ENCODE results near the gene APLP2. TPM values are rescaled to one million over a fixed set of nuclear protein-coding genes. Genes with fewer than 3 reads are reported as not detected.
A peak's percentile ranks its signal among the peaks of the same experiment; 100 is the strongest.

APLP2 gene
- total RNA-seq, 1 donor, result 724 TPM

DNA sequence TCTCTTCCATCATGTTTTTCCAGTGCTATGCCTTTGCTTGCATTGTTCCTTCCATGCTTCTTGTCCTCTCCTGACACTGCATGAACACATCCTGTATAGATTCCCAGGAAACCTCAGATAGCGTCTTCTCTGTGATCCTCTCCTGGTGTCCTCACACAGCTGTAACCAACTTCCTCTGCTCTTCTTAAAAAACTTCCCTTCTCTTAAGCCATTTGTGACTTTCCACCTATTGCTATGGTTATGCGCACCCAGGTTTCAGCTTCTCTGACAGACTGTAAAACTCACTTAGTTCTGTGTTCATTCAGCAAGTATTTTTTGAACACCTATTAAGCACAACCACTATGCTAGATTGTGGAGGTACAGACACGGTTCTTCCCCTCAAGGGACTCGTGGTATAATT, 5.1 kb upstream of the APLP2 start:
- H3K4me3 ChIP-seq (ENCODE audit: low read depth, low read length), result no peak overlapping the region
- DNase-seq (ENCODE audit: low read depth), result no peak
- TF ChIP-seq, protein P1, sequence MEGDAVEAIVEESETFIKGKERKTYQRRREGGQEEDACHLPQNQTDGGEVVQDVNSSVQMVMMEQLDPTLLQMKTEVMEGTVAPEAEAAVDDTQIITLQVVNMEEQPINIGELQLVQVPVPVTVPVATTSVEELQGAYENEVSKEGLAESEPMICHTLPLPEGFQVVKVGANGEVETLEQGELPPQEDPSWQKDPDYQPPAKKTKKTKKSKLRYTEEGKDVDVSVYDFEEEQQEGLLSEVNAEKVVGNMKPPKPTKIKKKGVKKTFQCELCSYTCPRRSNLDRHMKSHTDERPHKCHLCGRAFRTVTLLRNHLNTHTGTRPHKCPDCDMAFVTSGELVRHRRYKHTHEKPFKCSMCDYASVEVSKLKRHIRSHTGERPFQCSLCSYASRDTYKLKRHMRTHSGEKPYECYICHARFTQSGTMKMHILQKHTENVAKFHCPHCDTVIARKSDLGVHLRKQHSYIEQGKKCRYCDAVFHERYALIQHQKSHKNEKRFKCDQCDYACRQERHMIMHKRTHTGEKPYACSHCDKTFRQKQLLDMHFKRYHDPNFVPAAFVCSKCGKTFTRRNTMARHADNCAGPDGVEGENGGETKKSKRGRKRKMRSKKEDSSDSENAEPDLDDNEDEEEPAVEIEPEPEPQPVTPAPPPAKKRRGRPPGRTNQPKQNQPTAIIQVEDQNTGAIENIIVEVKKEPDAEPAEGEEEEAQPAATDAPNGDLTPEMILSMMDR (IDR thresholded peaks at IDR 0.05; ENCODE audit: insufficient read depth, low read length), result no peak

DNA sequence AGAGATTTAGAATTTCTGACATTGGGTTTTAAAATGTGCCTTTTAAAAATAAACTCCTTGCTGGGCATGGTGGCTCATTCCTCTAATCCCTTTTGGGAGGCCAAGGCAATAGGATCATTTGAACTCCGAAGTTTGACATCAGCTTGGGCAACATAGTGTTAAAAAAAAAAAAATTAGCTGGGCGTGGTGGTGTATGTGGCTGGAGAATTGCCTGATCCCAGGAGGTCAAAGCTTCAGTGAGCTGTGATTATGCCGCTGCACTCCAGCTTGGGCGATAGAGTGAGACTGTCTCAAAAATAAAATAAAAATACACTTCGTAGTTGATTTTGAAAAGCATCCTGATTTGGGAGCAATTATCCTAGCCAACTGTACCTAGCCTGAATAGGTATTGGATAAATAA, 3.4 kb upstream of the APLP2 start:
- DNase-seq (ENCODE audit: low read depth), result no peak
- no peak overlapping the region for H3K4me3 ChIP-seq (ENCODE audit: low read depth, low read length)
- TF ChIP-seq, protein P1 (IDR thresholded peaks at IDR 0.05; ENCODE audit: insufficient read depth, low read length), result no peak

DNA sequence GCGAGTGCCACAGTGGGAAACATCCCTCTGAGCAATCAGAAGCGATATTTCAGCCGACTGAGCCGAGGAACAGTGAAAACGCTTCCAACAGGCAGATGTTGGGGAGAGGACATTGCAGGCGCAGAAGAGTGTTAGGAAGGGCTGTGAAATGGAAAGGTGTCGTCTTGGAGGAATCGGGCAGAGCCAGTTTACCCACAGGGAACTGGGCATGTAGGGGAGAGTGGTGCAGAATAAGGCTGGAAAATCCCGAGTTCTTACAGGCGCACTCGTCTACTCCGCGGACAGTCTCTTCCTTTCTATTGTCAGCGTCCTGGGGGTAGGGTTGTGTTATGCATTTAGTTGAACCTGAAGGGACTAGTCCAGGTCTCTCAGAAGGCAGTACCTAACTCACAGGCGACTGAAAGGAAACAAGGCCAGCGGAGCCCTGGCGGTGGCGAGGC, 1.1 kb upstream of the APLP2 start:
- H3K4me3 ChIP-seq (ENCODE audit: low read depth, low read length), result peak overlapping the region; percentile 67
- no peak for DNase-seq (ENCODE audit: low read depth)
- TF ChIP-seq, protein P1 (IDR thresholded peaks at IDR 0.05; ENCODE audit: insufficient read depth, low read length), result no peak

DNA sequence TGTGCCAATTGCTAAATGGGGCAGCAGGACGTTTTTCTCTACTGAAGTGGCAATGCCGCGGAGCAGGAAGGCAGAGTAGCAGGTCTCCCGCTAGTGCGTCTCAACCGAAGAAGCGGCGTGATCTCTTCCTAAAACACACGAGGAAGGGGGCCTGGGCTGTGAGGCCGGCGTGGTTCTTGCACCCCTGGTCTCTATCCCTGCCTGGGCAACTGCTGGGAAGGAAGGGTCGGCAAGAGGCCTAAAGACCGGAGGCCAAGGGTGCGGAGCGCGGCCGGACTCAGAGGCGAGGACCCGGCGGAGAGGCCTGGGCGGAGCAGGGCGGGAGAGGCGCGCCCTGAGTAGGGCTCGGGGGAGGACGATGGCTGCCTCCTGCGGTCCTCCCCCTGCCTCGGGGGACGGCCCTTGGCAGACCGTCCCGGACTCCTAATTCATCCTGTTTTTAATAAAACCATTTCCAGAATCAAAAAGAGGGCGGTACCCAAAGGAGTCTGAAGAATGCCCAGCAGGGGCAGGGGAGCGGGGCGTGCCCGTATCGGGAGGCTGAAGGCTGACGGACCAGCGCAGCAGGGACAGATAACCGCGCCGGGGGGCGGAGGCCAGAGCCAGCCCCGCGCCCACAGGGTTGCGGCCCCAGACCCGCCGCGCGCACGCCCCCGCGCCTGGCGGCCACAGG, 572 bp upstream of the APLP2 start:
- peak; percentile 95 for DNase-seq (ENCODE audit: low read depth)
- H3K4me3 ChIP-seq (ENCODE audit: low read depth, low read length), result peak overlapping the region; percentile 67
- TF ChIP-seq, protein P1 (IDR thresholded peaks at IDR 0.05; ENCODE audit: insufficient read depth, low read length), result peak; percentile 40

DNA sequence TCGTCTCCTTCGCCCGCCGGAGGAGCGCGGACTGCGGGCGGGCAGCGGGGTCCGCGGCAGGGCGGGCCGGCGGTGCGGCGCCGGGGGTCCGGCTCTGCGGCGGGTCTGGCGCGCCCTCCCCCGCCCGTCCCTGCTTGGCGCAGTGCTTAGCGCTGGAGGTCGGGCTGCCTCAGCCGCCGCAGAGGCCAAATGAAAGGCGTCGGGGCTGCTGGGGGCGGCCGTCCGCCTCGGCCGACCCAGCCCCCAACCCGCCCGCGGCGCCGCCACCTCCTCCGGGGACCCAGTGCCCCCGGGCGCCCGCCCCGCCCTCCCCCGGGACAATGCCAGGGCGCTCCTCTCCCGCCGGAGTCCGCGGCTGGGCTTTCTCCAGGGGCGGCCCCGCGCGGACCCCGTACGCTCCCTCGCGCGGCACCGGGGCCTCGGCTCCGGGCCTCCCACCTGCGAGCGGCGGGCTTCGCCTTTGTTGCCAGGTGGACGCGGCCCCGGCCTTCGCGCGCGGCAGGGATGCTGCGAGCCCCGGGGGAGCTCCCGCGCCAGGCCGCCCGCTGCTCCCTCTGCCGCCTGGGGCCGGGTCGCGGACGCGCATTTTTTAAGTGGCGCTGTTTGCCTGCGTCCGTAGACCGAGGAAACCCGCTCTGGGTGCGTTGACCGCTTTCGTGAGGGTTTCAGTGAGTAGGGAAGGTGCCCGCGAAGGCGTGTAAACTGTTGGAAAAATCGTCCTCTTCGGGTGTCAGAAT, 583 bp downstream of the APLP2 start:
- DNase-seq (ENCODE audit: low read depth), result peak; percentile 27
- TF ChIP-seq, protein P1 (IDR thresholded peaks at IDR 0.05; ENCODE audit: insufficient read depth, low read length), result peak; percentile 20
- peak overlapping the region; percentile 86 for H3K4me3 ChIP-seq (ENCODE audit: low read depth, low read length)

DNA sequence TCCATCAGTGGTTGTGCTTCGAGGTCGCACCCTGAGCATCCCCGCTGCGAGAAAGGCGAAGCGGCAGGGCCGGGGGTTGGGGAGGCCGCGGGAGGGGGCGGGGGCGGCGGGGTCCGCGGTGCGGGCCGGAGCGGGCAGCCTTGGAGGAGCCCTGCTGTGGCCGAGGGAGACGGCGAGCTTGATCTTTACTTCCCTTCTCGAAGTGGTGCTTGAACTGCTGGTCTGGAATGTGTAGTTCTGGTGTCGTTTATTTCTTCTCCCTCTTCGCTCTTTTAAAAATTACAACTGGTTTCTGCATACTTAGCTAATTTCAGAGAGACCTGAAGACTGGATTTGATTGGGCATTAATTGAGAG, 1.1 kb downstream of the APLP2 start:
- peak; percentile 55 for DNase-seq (ENCODE audit: low read depth)
- peak overlapping the region; percentile 86 for H3K4me3 ChIP-seq (ENCODE audit: low read depth, low read length)
- TF ChIP-seq, protein P1 (IDR thresholded peaks at IDR 0.05; ENCODE audit: insufficient read depth, low read length), result no peak

All from fibroblast of the aortic adventitia (primary cell).